H9 (cell line): Measurements from ENCODE around the gene KRTAP13-4. TPM values are rescaled to one million over a fixed set of nuclear protein-coding genes. Genes with fewer than 3 reads are reported as not detected.

Experiments
- DNase-seq: peaks from one replicate; pipeline ENCODE4 v3.0.0-alpha.2; 2017
- H2AFZ ChIP-seq: one replicate; pipeline ENCODE4 v1.6.1; 2013; ENCODE audit warnings: mild to moderate bottlenecking, low read length, control low read depth, moderate library complexity
- H2AK5ac ChIP-seq: 2 replicates; pipeline ENCODE4 v1.6.1; 2013; ENCODE audit warnings: low read length, control low read depth, mixed read lengths; ENCODE audit not compliant: insufficient read length
- H2BK120ac ChIP-seq: one replicate; pipeline ENCODE4 v1.6.1; 2013; ENCODE audit warnings: low read depth, mild to moderate bottlenecking, low read length, control low read depth, inconsistent platforms; ENCODE audit not compliant: poor library complexity, severe bottlenecking
- H2BK12ac ChIP-seq: 2 replicates; pipeline ENCODE4 v1.6.1; 2013; ENCODE audit warnings: low read length, control low read depth, mixed read lengths, low read depth; ENCODE audit not compliant: insufficient read length
- H2BK15ac ChIP-seq: 2 replicates; pipeline ENCODE4 v1.6.1; 2013; ENCODE audit warnings: low read depth, low read length, control low read depth
- H2BK20ac ChIP-seq: one replicate; pipeline ENCODE4 v1.6.1; 2013; ENCODE audit warnings: low read depth, mild to moderate bottlenecking, low read length, control low read depth, inconsistent platforms; ENCODE audit not compliant: poor library complexity, severe bottlenecking
- H2BK5ac ChIP-seq: 2 replicates; pipeline ENCODE4 v1.6.1; 2013; ENCODE audit warnings: low read length, control low read depth, mixed read lengths; ENCODE audit not compliant: insufficient read length
- H3K14ac ChIP-seq: 2 replicates; pipeline ENCODE4 v1.6.1; 2013; ENCODE audit warnings: low read length, control low read depth; ENCODE audit not compliant: insufficient read depth
- H3K18ac ChIP-seq: 2 replicates; pipeline ENCODE4 v1.6.1; 2013; ENCODE audit warnings: low read depth, mild to moderate bottlenecking, mixed read lengths, low read length, control low read depth; ENCODE audit not compliant: insufficient read length
- H3K23ac ChIP-seq: 2 replicates; pipeline ENCODE4 v1.6.1; 2013; ENCODE audit warnings: low read length, control low read depth, mixed read lengths, low read depth; ENCODE audit not compliant: insufficient read length
- H3K23me2 ChIP-seq: 2 replicates; pipeline ENCODE4 v1.6.1; 2013; ENCODE audit warnings: low read depth, mild to moderate bottlenecking, mixed read lengths, low read length, control low read depth; ENCODE audit not compliant: insufficient read length, poor library complexity, severe bottlenecking
- H3K27ac ChIP-seq: 2 replicates; pipeline ENCODE4 v1.5.1; 2013; ENCODE audit warnings: low read length, control low read depth, mixed read lengths, low read depth; ENCODE audit not compliant: insufficient read length
- H3K27me3 ChIP-seq: 2 replicates; pipeline ENCODE4 v1.6.1; 2013; ENCODE audit warnings: low read length, control low read depth, inconsistent platforms; ENCODE audit not compliant: insufficient read depth
- H3K4ac ChIP-seq: 2 replicates; pipeline ENCODE4 v1.6.1; 2013; ENCODE audit warnings: low read depth, mild to moderate bottlenecking, control low read depth, inconsistent platforms, low read length, moderate library complexity
- H3K4me1 ChIP-seq: 2 replicates; pipeline ENCODE4 v1.6.1; 2013; ENCODE audit warnings: low read length, control low read depth, inconsistent platforms; ENCODE audit not compliant: insufficient read depth
- H3K4me2 ChIP-seq: 2 replicates; pipeline ENCODE4 v1.6.1; 2013; ENCODE audit warnings: low read length, control low read depth, mixed read lengths; ENCODE audit not compliant: insufficient read length, insufficient read depth
- H3K56ac ChIP-seq: 2 replicates; pipeline ENCODE4 v1.6.1; 2013; ENCODE audit warnings: low read depth, mild to moderate bottlenecking, mixed read lengths, low read length, control low read depth; ENCODE audit not compliant: insufficient read length
- H3K79me1 ChIP-seq: 2 replicates; pipeline ENCODE4 v1.6.1; 2013; ENCODE audit warnings: low read depth, mild to moderate bottlenecking, moderate library complexity, low read length, control low read depth, inconsistent platforms; ENCODE audit not compliant: insufficient read depth, poor library complexity, severe bottlenecking
- H3K79me2 ChIP-seq: 2 replicates; pipeline ENCODE4 v1.6.1; 2013; ENCODE audit warnings: low read length, control low read depth, inconsistent platforms; ENCODE audit not compliant: insufficient read depth
- H3K9ac ChIP-seq: 2 replicates; pipeline ENCODE4 v1.6.1; 2013; ENCODE audit warnings: low read length, control low read depth, mixed read lengths; ENCODE audit not compliant: insufficient read length; ENCODE audit errors: extremely low read depth
- H3K9me3 ChIP-seq: one replicate; pipeline ENCODE4 v1.6.1; 2013; ENCODE audit warnings: low read depth, low read length, inconsistent platforms; ENCODE audit not compliant: control insufficient read depth
- H3T11ph ChIP-seq: one replicate; pipeline ENCODE4 v1.6.1; 2013; ENCODE audit warnings: mild to moderate bottlenecking, low read length, control low read depth, inconsistent platforms
- H4K20me1 ChIP-seq: one replicate; pipeline ENCODE4 v1.6.1; 2013; ENCODE audit not compliant: control insufficient read depth, insufficient read length, insufficient read depth
- H4K5ac ChIP-seq: 2 replicates; pipeline ENCODE4 v1.6.1; 2013; ENCODE audit warnings: low read depth, mild to moderate bottlenecking, mixed read lengths, low read length, control low read depth; ENCODE audit not compliant: insufficient read length
- H4K8ac ChIP-seq: replicated peaks from 2 replicates; pipeline ENCODE4 v1.6.1; 2013; ENCODE audit warnings: low read length, control low read depth, mixed read lengths, low read depth; ENCODE audit not compliant: insufficient read length
- H4K91ac ChIP-seq: 2 replicates; pipeline ENCODE4 v1.6.1; 2013; ENCODE audit warnings: low read depth, mild to moderate bottlenecking, moderate library complexity, mixed read lengths, low read length, control low read depth; ENCODE audit not compliant: insufficient read length
- H3K27ac Mint-ChIP-seq, 3 experiments: 2 replicates in 2 of 3; 3 replicates in 1 of 3; pipeline ENCODE4 v1.8.0; 2020 to 2021; ENCODE audit warnings: mixed read lengths in 3 of 3, mild to moderate bottlenecking in 1 of 3, moderate library complexity in 1 of 3
- H3K27me3 Mint-ChIP-seq: 2 replicates; pipeline ENCODE4 v1.8.0; 2021; ENCODE audit warnings: low read depth, mild to moderate bottlenecking, moderate library complexity, mixed read lengths
- H3K36me3 Mint-ChIP-seq, 3 experiments: 2 replicates in 2 of 3; 3 replicates in 1 of 3; pipeline ENCODE4 v1.8.0; 2020 to 2021; ENCODE audit warnings: low read depth in 3 of 3, mixed read lengths in 3 of 3; ENCODE audit not compliant: insufficient read depth in 1 of 3
- H3K4me1 Mint-ChIP-seq, 2 experiments: 2 replicates each; pipeline ENCODE4 v1.8.0; 2020; ENCODE audit warnings: mixed read lengths in 2 of 2
- H3K4me3 Mint-ChIP-seq, 2 experiments: 2 replicates in 1 of 2; 3 replicates in 1 of 2; pipeline ENCODE4 v1.8.0; 2020 to 2021; ENCODE audit warnings: mild to moderate bottlenecking in 2 of 2, mixed read lengths in 2 of 2, moderate library complexity in 1 of 2
- H3K9me3 Mint-ChIP-seq, 2 experiments: 2 replicates in 1 of 2; 3 replicates in 1 of 2; pipeline ENCODE4 v1.8.0; 2020; ENCODE audit warnings: mild to moderate bottlenecking in 2 of 2, mixed read lengths in 2 of 2, moderate library complexity in 1 of 2
- CTCF ChIP-seq: fragments of 200-600 bp; sonication (generic); conservative IDR thresholded peaks from 3 replicates; pipeline ENCODE4 v1.8.0; 2021; ENCODE audit warnings: antibody characterized with exemption, mild to moderate bottlenecking
- WGBS: extraction: QIAGEN DNeasy Blood & Tissue Kit; methylation state at CpG from one replicate; pipeline ENCODE4 v1.1.7; 2013; ENCODE audit warnings: missing lambda C conversion rate, low lambda C conversion rate, mixed read lengths; ENCODE audit not compliant: insufficient read length; ENCODE audit errors: extremely low coverage; 5-methylcytosine and 5-hydroxymethylcytosine counted together
- total RNA-seq: library from RNA; stranded (reverse); gene quantifications from 2 replicates; pipeline ENCODE4 v1.2.1, GENCODE V29; 2021

The KRTAP13-4 gene
- total RNA-seq, 1 experiment from 2014 or later = 0.39 TPM

DNA sequence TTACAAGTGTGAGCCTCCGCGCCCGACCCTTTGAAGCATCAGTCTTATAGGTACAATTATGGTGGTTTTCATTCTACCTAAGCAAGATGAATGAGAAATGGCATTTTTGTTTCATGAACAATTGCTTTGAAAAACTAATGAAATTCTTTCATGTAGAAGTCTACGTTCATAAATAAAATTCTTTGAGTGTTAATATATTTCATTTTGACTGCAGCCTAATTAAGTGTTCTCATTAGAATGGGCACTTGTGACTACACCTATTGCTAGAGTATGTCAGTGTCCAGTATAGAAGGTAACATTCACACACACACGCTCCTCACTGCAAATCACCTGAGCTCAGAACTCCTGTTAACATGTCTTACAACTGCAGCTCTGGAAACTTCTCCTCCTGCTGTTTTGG, 10.0 kb downstream of the KRTAP13-4 start, which contains the start of gene KRTAP15-1:
Gene KRTAP15-1 (plus strand): TSS at position 301 of the 400 bp plus-strand sequence. CDS start 53 bp downstream, at position 354.
- DNase-seq = no peak
- Mint-ChIP-seq H3K9me3 (no peaks in the 10 kb centered on the region), H3K4me1 (peaks cover 17 to 21% of the 10 kb centered on the region in 2 experiments), H3K4me3 (no peak within 1 kb of the TSS), H3K36me3 (peaks cover 0 to 4% (median 0%) of the 10 kb centered on the region in 3 experiments; a peak in 1 of 7 replicates), H3K27ac (no peak within 1 kb of the TSS; a peak in 1 of 7 replicates), H3K27me3 (no peaks in the 10 kb centered on the region)
- H3K9ac ChIP-seq = no peak within 1 kb of the TSS
- H3K4me1 ChIP-seq = peaks cover 3% of the 10 kb centered on the region; the same call in 1 of the 2 replicates
- no peaks in the 10 kb centered on the region for H3K27me3 ChIP-seq
- H4K20me1 ChIP-seq = no peaks in the 10 kb centered on the region
- H3K9me3 ChIP-seq = no peaks in the 10 kb centered on the region
- no peak within 1 kb of the TSS for H4K5ac ChIP-seq
- H3K23ac ChIP-seq = no peak within 1 kb of the TSS
- no peak for TF ChIP-seq CTCF
- H2BK12ac ChIP-seq = no peak within 1 kb of the TSS
- no peaks in the 10 kb centered on the region for H3K79me2 ChIP-seq
- WGBS = no CpG with 5 or more reads among the region's 5 CpGs
- no peak within 1 kb of the TSS for H3K18ac ChIP-seq
- H2BK20ac ChIP-seq = no peak within 1 kb of the TSS
- no peak within 1 kb of the TSS for H3T11ph ChIP-seq
- H2BK5ac ChIP-seq = no peak within 1 kb of the TSS
- H3K79me1 ChIP-seq = no peaks in the 10 kb centered on the region
- no peak within 1 kb of the TSS for H2AK5ac ChIP-seq
- H3K56ac ChIP-seq = no peak within 1 kb of the TSS
- H4K8ac ChIP-seq = no peak within 1 kb of the TSS
- H3K27ac ChIP-seq = no peak within 1 kb of the TSS
- no peaks in the 10 kb centered on the region for H3K23me2 ChIP-seq
- H2AFZ ChIP-seq = no peak within 1 kb of the TSS
- no peak within 1 kb of the TSS for H3K4ac ChIP-seq
- H4K91ac ChIP-seq = no peak within 1 kb of the TSS
- H2BK120ac ChIP-seq = no peak within 1 kb of the TSS
- no peak within 1 kb of the TSS for H3K14ac ChIP-seq
- no peak within 1 kb of the TSS for H3K4me2 ChIP-seq
- H2BK15ac ChIP-seq = no peak within 1 kb of the TSS
